Measurements from ENCODE around the gene VOPP1.

DNA sequence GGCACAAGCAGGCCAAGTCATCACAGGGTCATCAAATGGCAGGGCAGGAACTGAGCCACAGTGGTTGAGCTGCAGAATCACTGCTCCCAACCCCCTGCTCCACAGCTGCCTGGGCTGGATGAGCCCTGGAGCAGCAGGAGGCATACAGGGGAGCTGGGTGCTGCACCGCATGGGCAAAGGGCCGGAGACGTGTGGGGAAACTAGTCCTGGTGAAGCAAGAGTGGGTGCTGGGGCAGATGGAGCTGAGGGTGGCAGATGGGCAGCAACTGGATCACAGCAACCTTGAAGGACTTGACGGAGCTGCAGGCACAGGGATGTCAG lies 16.0 kb upstream of the VOPP1 start:
- TF ChIP-seq CTCF (IDR thresholded peaks at IDR 0.05), result no peak
- no peak for TF ChIP-seq POLR2A (IDR thresholded peaks at IDR 0.05)

All from right lobe of liver (tissue), 4 donors.